Stimulated activated CD8-positive, alpha-beta memory T cell treated with anti-CD3 and anti-CD28 coated beads, Interleukin-15, amount 100 ng/mL, for 4 hours (primary cell): Measurements from ENCODE around the gene ASXL1.

Experiments used
- DNase-seq, 2 donors: peaks; one replicate each; pipeline ENCODE4 v3.0.0-alpha.2; 2020; ENCODE audit warnings: low read depth in 2 of 2

The ASXL1 gene

GRCh38 chr20:32480371-32481241, 122.5 kb downstream of the ASXL1 start:
- no peak for DNase-seq

DNA sequence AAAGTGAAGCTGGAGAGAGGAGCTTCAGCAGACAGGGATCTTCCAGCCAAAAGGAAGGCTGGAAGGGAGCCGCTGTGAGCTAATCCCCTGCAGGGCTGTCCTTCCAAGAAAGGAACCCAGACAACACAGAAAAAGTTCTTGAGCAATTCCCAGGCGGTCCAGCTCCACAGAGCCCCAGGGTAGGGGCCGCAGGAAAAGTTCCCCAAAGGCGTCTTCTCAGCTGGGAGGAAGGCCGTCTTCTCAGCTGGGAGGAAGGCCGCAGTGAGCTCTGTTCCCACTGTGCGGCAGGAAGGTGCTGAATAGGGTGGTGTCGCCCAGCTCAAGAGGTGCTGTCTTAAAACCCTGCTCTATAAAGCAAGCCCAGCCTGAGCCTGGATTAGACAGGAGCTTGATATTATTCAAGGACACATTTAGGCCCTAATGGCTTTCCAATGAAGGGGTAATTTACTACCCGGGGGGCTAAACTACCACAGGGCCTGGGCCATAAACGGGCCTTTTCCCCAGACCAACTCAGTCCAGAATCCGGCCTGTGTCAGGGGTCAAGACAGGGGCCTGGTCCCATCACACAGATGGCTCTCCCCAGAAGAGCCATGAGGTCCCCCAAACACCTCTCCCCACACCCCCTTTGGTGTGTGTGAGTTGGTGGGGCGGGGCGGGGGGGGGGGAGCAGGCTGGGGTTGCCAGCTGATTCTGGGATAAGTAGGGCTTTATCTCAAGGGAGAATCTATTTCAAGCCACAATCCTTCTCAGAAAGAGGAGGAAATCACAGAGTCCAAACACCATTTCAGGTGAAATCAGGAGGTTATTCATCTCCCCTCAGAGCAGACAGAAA, 123.4 kb downstream of the ASXL1 start:
- DNase-seq, result no peak

DNA sequence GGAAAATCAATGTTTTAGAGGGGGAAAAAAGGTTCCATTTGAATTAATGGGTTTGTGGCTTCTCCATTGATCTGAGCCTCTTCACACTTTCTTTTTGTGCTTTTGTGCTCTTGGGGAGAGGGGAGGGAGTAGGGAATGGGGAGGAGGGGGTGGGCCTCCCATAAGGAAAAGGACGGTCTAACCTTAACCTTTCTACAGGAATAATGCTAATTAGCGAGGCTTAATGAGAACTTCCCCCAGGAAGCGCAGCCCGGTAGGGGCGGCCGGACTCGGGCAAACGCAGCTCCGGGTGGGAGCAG, 124.0 kb downstream of the ASXL1 start:
- DNase-seq, result no peak

DNA sequence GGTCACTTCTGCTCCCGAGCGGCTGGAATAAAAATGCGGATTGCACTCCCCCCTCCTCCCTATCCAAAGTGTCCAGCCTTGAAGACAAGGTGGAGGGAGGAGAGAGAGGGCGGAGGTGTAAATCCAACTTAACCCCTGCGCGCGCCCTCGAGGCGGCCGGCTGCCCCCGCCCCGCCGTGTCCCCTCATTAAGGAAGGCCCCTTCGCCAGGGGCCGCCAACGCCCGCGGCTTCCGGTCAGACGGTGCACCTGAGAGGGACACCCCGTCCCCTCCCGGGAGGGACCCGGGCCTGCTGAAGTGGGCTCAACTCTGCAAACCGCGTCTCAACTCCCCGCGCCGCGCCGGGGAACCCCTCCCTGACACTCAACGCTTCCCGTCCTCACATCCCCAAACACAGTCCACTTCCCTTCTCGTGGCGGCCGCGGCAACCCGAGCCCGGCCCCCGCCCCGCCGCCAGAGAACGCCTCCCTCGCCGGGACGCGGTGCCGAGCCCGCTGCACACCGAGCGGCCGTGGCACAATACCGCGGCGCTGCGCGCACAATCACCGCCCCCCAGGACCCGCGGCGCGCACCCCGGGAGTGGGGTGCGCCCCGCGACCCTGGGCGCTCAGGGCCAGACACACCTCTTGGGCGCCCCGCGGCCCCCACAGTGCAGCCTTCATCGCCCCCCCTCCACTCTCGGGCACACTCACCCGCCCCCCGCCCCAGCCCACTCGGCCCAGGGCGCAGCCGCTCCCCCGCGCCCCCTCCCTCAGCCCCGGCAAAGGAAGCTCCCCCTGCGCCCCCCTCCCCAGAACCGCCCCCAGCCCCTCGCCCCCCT, 124.5 kb downstream of the ASXL1 start:
- no peak for DNase-seq

DNA sequence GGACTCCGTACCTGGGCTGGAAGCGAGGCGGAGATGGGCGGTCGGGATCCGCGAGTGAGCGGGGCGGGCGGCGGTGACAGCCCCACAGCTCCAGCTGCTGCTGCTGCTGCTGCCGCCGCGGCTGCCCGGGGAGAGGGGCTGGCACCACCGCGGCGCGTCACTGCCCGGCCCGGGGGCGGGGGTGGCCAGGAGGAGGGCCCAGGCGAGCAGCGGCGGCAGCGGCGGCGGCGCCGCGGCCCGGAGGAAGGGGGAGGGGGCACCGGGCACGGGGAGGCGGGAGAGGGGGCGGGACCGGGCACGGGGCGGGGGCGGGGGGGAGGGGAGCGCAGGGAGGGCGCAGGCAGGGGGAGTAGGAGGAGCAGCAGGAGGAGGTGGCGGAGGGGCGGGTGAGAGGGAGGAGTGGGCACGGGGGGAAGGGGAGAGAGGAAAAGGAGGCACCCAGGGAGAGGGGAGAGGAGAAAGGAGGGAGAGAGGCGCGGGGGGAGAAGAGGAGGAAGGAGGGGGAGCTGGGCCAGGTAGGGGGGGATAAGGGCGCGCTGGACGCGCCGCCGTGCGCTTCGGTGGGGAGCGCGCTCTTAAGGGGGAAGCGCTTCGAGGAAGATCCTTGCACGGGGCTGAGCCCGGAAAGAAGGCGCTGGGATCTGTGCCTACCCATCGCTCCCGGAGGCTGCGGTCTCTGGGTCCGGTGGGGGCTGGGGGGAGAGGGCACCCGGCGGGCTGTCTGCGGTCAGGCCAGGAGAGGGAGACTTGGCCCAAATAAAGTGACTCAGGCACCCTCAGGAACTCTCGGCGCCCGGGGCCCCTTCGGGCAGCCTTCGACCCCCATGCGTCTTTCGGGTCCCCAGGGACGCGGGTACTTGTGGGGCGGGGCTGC, 125.5 kb downstream of the ASXL1 start:
- DNase-seq, result peak; percentile 22 to 51

DNA sequence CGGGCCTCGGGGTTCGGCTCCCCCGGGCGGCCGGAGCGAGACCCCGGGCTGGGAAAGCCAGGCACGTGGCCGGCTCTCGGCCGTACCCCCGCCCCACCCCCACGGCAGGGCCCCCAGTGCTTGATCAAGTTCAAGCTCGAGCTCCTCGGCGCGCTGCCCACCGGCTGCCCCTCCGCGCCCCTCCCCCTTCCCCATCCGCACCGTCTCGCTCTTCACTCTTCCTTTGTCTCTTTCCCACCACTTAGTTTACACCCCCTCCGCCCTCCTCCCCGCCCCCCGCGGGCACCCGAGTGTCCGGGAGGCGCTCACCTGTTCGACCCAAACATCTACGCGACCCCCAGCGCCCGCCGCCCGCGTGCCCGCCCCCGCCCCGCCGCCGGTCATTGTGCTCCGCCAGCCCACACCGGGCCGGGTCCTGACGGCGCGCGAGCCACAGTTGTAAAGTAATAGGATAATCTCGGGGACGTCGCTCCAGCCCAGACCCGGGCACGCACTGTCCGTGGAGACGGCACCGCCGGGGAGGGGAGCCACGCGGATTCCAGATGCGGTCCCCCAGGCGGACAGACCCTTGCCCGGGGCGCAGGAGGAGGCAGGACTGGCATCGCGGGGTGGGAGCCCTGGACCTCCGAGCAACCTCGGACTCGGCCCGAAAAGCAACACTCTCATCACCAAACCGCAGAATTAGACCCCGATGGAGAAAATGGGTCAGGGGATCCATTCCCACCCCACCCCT, 126.3 kb downstream of the ASXL1 start:
- DNase-seq, result no peak

DNA sequence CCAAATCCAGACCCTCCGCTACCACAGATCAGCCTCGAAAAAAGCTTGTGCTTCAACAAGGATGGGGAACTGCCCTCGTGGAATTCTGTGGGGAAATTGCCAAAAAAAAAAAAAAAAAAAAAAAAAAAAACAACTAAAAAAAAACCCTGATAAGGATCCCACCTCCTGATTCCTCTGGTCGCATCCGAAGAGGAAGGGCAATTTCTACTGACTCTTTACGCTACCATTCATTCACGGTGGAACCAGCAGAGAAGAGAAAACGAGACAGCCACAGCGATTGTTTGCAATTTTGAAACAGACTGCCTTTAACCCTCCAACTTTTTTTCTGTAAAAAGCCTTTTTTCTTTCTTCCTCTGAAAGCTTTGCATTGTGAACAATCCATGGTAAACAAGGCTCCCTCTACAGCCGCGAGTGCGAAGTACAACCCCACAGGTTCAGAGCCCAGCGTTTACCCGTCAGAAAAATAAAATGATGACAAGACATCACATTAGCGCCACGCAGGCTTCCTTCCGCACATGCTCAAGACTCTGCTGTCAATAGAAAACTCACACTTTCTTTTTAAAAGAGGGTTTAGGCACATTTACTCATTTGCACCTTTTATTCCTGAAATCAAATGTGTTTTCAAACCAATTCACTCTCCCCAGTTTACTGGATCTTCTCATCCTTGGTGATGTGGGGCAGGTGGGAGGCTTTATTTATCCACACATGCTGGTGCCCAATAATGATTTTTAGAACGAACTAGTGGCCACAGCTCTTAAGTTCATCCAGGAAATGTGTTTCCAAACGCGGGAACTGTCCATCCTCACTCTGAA, 127.0 kb downstream of the ASXL1 start:
- DNase-seq, result peak; percentile 54 to 79

- no peak for DNase-seq
Measured at GRCh38 chr20:32485770-32486478, 127.8 kb downstream of the ASXL1 start.

DNA sequence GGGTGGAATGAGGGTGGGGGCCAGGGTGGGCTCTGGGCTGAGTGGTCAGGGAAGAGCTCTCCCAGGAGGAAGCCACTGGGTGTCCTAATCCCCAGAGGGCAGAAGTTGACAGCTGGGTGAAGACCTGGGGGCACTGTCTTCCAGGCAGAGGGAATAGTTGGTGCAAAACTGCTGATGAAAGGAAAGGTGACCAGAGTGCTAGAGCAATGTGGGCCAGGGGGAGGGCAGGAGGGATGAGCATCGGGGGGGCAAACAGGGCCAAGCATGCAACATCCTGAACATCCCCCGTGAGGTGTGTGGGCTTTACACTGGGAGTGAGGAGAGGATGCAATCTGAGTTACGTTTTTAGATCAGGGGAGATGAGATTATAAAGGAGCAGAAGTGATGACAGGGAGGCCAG, 129.2 kb downstream of the ASXL1 start:
- DNase-seq, result no peak

DNA sequence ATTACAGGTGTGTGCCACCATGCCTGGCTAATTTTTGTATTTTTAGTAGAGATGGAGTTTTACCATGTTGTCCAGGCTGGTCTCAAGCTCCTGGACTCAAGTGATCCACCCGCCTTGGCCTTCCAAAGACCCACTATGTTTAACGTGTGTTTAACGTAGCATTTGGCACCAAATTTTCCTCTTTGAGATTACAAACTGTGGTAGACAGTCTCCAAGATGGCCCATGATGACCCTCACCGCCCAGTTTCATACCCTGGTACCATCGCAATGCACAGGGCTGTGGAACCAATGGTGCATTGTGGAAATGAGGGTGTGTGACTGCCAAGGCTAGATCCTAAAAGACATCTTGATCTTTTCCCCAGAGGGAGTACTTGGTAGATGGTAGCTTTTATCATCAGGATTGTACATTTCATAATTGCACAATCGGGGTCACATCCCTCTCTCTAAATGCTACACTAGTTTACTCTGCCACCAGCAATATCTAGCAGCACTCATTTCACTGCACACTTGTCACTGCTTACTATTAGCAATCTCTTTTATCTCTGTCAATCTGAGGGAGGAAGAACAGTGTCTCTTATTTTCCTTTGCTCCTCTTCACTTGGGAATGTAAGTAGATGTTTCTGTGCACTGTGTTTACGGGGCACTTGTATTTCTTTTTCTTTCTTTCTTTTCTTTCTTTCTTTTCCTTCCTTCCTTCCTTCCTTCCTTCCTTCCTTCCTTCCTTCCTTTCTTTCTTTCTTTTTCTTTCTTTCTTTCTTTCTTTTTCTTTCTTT, 130.1 kb downstream of the ASXL1 start:
- DNase-seq, result no peak
